Stimulated activated naive CD8-positive, alpha-beta T cell treated with anti-CD3 and anti-CD28 coated beads, Interleukin-15, amount 100 ng/mL, for 72 hours (primary cell): Measurements from ENCODE around the gene ARHGAP22.

ENCODE experiments used
- ATAC-seq: fragments of 150-1000 bp; cut with Tn5 transposase; 2 replicates; pipeline ENCODE4 v1.10.0; 2021; ENCODE audit warnings: mild to moderate bottlenecking, moderate library complexity
- DNase-seq, 2 donors: peaks; one replicate each; pipeline ENCODE4 v3.0.0; 2021 to 2022
- H3K27ac Mint-ChIP-seq, 2 donors: one replicate each; pipeline ENCODE4 v1.8.0; 2022; ENCODE audit warnings: mild to moderate bottlenecking in 2 of 2, mixed read lengths in 2 of 2, moderate library complexity in 2 of 2
- H3K27me3 Mint-ChIP-seq: one replicate; pipeline ENCODE4 v1.8.0; 2022; ENCODE audit warnings: mixed read lengths
- H3K4me1 Mint-ChIP-seq: one replicate; pipeline ENCODE4 v1.8.0; 2022; ENCODE audit warnings: mild to moderate bottlenecking, mixed read lengths
- H3K4me3 Mint-ChIP-seq, 2 donors: one replicate each; pipeline ENCODE4 v1.8.0; 2022; ENCODE audit warnings: mild to moderate bottlenecking in 2 of 2, mixed read lengths in 2 of 2, moderate library complexity in 1 of 2
- H3K9me3 Mint-ChIP-seq, 2 donors: one replicate each; pipeline ENCODE4 v1.8.0; 2022; ENCODE audit warnings: mixed read lengths in 2 of 2

Gene ARHGAP22

GRCh38 chr10:48465860-48466521 is 138.9 kb downstream of the ARHGAP22 start:
- Mint-ChIP-seq H3K9me3 (no peaks in the 10 kb centered on the region), H3K4me1 (no peaks in the 10 kb centered on the region), H3K27ac (no peak overlapping the region), H3K27me3 (no peaks in the 10 kb centered on the region), H3K4me3 (no peak overlapping the region)
- DNase-seq: peak in 1 of 2 donors; percentile 7
- peak; percentile 4 for ATAC-seq

DNA sequence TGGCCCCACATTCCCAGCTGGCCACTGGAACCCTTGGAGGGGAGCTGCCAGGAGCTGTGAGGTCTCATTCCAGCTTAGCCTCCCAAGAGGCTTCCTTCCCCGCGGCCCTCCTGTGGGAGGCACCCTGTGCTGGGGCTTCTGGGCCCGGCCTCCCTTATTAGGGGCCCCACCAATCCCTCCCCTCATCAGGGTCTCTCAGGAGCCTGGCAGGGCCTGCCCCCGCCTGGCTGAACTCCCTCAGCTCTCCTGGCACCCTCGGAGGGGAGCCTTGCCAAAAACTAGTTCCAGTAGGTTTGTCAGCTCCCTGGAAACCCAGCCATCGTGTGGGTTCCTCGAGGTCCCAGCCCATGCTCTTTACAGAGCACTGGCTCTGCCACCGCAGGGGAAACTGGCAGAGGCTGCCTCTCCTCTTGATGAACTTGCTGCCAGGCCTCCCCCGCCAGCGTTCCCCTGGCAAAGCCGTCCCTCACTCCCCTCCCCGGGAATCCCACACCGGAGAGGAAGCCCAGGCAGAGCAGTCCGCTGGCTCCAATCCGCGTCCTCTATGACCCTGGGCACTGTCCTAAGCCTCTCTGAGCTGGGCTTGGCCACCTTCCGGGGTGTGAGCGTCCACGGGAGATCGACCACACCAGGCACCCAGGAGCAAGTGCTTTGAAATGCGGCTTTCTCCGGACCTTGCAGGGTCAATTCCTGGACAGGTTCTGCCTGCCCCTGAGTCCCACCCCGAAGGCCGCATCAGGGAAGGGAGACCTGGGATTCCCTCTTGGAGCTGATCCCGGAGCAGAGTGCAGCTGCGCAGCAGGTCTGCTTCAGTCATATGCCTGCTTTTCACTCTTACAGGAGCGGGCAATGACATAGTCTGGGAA is 139.8 kb downstream of the ARHGAP22 start:
- DNase-seq: peak in 1 of 2 donors; percentile 2

DNA sequence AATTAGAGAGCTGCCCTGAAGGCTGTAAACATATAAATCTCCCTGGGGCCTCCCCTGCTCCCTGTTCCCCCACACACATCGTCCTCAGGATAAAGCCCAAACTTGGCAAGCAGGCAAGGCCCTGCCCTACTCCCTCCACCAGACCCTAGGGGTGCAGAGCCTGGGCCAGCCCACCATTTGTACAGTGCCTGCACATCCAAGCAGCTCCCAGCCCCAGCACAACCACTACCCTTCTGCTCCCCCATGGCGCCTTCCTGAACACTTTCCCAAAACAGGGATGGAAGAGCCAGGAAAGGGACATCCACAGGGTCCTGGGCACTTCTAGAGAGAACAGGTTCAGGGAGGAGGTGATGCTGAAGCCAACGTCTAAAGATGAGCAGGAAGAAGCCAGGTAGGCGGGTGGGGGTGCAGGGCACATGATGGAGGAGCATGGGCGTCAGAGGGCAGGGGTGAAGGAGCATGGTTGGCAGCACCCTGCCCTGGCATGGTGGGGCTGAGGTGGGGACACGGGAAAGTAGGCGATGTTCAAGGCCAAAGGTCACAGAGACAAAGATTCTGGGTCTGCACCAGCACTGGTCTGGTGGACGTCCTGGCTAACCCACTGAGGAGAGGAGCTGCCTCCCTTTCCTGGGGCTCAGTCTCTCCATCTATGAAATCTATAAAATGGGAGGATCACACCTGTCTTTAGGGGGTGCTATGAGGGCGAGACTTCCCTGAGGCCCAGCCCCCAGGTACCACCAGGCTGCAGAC is 140.6 kb downstream of the ARHGAP22 start:
- DNase-seq: no peak
- Mint-ChIP-seq H3K9me3 (no peaks in the 10 kb centered on the region), H3K27ac (no peak overlapping the region), H3K4me1 (no peaks in the 10 kb centered on the region), H3K27me3 (no peaks in the 10 kb centered on the region), H3K4me3 (no peak overlapping the region)
- ATAC-seq: no peak

More for the DNA sequence above, 139.8 kb downstream of the ARHGAP22 start:
- H3K27ac Mint-ChIP-seq: no peak overlapping the region
- H3K9me3 Mint-ChIP-seq: no peaks in the 10 kb centered on the region
- no peaks in the 10 kb centered on the region for H3K27me3 Mint-ChIP-seq
- ATAC-seq: no peak
- no peak overlapping the region for H3K4me3 Mint-ChIP-seq
- H3K4me1 Mint-ChIP-seq: no peaks in the 10 kb centered on the region

DNA sequence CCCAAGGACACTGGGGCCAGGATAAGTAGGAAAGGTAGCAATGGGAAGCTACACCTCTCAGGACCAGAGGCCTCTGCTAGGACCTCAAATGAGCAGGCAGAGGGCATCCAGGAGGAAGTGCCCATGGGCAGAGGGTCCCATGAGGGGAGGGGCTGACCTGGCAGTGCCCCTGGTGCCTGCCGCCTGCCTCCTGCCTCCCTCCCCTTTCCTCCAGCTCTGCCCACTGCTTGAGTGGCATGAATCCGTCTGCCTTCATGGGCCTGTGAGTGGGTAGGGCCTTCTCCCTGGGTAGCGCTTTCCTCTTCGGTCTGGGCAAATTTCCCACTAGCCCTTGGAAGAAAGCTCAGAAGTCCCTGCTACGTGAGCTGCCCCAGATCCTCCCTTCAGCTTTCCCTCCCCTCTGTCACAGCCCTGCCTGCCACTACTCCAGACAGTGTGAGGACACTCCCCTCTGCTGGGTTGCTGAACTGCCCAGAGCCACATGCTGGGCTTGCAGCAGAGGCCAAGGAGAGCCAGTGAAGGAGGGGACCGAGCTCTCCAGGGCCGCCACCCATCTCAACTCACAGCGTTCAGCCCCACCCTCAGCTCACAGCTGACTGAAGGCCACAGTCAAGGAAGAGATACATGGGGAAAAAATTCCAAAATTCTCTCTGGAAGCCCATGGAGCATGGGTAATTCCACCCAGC is 141.4 kb downstream of the ARHGAP22 start:
- ATAC-seq: no peak
- peak in 1 of 2 donors; percentile 2 for DNase-seq

GRCh38 chr10:48462482-48463020 is 142.3 kb downstream of the ARHGAP22 start:
- Mint-ChIP-seq H3K4me1 (no peaks in the 10 kb centered on the region), H3K27ac (no peak overlapping the region), H3K4me3 (no peak overlapping the region), H3K9me3 (no peaks in the 10 kb centered on the region), H3K27me3 (peaks cover 1% of the 10 kb centered on the region)
- DNase-seq (peak in 1 of 2 donors; percentile 1), ATAC-seq (no peak)

More for the DNA sequence above, 141.4 kb downstream of the ARHGAP22 start:
- peak overlapping the region in 1 of 2 donors; percentile 3 for H3K27ac Mint-ChIP-seq
- no peak overlapping the region for H3K4me3 Mint-ChIP-seq
- no peaks in the 10 kb centered on the region for H3K9me3 Mint-ChIP-seq
- no peaks in the 10 kb centered on the region for H3K27me3 Mint-ChIP-seq
- no peaks in the 10 kb centered on the region for H3K4me1 Mint-ChIP-seq

GRCh38 chr10:48461623-48462481 is 143.0 kb downstream of the ARHGAP22 start:
- Mint-ChIP-seq H3K4me1 (no peaks in the 10 kb centered on the region), H3K4me3 (no peak overlapping the region), H3K27ac (no peak overlapping the region), H3K9me3 (no peaks in the 10 kb centered on the region), H3K27me3 (peaks cover 8% of the 10 kb centered on the region)
- no peak for DNase-seq
- ATAC-seq: no peak

DNA sequence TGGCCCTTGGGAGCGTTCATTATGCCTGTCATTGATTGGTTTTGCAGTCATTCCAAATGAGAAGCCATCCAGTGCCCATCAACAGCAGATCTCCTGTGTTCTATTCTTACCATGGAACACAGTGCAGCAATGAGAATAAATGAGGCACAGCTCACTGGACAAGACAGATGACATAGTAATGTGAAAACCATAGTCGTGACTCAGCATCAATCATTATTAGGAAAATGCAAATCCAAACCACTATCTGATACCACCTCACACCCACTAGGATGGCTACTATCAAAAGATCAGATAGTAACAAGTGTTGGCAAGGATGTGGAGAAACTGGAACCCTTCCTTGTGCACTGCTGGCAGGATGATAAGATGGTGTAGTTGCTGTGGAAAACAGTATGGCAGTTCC is 144.7 kb downstream of the ARHGAP22 start:
- H3K9me3 Mint-ChIP-seq: no peaks in the 10 kb centered on the region
- ATAC-seq (no peak), DNase-seq (no peak)
- peaks cover 17% of the 10 kb centered on the region for H3K27me3 Mint-ChIP-seq
- H3K4me3 Mint-ChIP-seq: no peak overlapping the region
- H3K4me1 Mint-ChIP-seq: no peaks in the 10 kb centered on the region
- no peak overlapping the region for H3K27ac Mint-ChIP-seq

- Mint-ChIP-seq H3K27me3 (peaks cover 17% of the 10 kb centered on the region), H3K4me3 (no peak overlapping the region), H3K4me1 (no peaks in the 10 kb centered on the region), H3K27ac (no peak overlapping the region), H3K9me3 (no peaks in the 10 kb centered on the region)
- peak in 1 of 2 donors; percentile 4 for DNase-seq
- ATAC-seq: no peak
Measured at GRCh38 chr10:48459270-48460150, 145.4 kb downstream of the ARHGAP22 start.

DNA sequence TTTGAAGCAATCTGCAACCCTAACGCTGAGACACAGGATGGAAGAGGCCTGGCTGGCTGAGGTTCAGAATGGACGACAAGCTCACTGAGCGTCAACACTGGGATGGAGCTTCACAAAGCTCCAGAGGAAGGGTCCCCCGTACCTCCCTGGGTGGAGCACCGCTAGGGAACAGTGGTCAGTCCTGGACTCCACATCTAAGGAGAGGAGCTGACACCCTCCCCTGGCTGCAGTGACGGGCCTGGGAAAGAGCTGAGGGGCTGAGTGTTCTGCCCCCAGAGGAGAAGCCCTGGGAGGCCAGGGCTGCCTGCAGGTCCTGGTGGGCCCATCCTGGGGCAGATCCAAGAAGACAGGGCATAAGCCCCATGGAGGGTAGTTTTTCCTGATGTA is 146.2 kb downstream of the ARHGAP22 start:
- H3K4me1 Mint-ChIP-seq: no peaks in the 10 kb centered on the region
- no peak overlapping the region for H3K27ac Mint-ChIP-seq
- H3K27me3 Mint-ChIP-seq: peaks cover 17% of the 10 kb centered on the region
- DNase-seq: peak in 1 of 2 donors; percentile 0
- ATAC-seq: no peak
- no peaks in the 10 kb centered on the region for H3K9me3 Mint-ChIP-seq
- H3K4me3 Mint-ChIP-seq: no peak overlapping the region

GRCh38 chr10:48457949-48458661 is 146.8 kb downstream of the ARHGAP22 start:
- no peak for ATAC-seq
- Mint-ChIP-seq H3K4me1 (no peaks in the 10 kb centered on the region), H3K4me3 (no peak overlapping the region), H3K27me3 (peaks cover 17% of the 10 kb centered on the region), H3K9me3 (no peaks in the 10 kb centered on the region), H3K27ac (no peak overlapping the region)
- DNase-seq: peak in 1 of 2 donors; percentile 3

GRCh38 chr10:48456808-48457761 is 147.8 kb downstream of the ARHGAP22 start:
- H3K4me1 Mint-ChIP-seq: no peaks in the 10 kb centered on the region
- H3K27ac Mint-ChIP-seq: no peak overlapping the region
- DNase-seq: peak in 1 of 2 donors; percentile 7
- no peak overlapping the region for H3K4me3 Mint-ChIP-seq
- H3K27me3 Mint-ChIP-seq: peaks cover 17% of the 10 kb centered on the region
- peak; percentile 11 for ATAC-seq
- H3K9me3 Mint-ChIP-seq: no peaks in the 10 kb centered on the region

DNA sequence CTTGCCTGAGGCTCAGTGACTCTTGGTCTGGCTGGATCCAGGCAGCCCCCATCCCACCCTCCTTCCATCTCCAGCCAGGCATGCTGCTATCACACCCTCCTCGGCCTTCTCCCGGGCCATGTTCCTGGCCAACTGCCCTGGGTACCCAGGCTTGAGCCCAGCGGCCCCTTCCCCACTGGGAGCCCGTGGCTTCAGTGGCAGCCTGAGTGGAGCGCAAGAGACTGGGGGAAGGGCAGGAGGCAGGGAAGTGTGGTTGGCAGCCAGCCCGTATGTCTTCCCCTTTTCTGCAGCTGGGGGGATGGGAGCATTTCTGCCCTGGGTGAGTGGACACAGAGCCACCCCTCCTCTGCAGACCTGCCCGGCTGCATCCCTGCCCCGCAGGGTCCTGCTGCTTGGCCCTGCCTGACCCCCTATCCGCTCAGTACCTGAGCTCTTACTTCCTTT is 148.5 kb downstream of the ARHGAP22 start:
- H3K4me1 Mint-ChIP-seq: no peaks in the 10 kb centered on the region
- H3K27ac Mint-ChIP-seq: peak overlapping the region in 1 of 2 donors; percentile 48
- ATAC-seq: no peak
- H3K4me3 Mint-ChIP-seq: no peak overlapping the region
- DNase-seq: peak in 1 of 2 donors; percentile 5
- no peaks in the 10 kb centered on the region for H3K9me3 Mint-ChIP-seq
- peaks cover 17% of the 10 kb centered on the region for H3K27me3 Mint-ChIP-seq
